ENCODE data around the gene WDR49.

Gene WDR49

GRCh38 chr3:167611718-167612117 lies 42.0 kb downstream of the WDR49 start:
- no peak for DNase-seq

GRCh38 chr3:167609156-167609555 lies 44.6 kb downstream of the WDR49 start:
- DNase-seq: no peak

- DNase-seq: no peak
Measured at GRCh38 chr3:167606836-167607235, 46.9 kb downstream of the WDR49 start.

- no peak for DNase-seq
Measured at GRCh38 chr3:167605871-167606270, 47.9 kb downstream of the WDR49 start.

GRCh38 chr3:167602041-167602440 lies 51.7 kb downstream of the WDR49 start:
- no peak for DNase-seq

- no peak for DNase-seq
Measured at GRCh38 chr3:167587651-167588050, 66.1 kb downstream of the WDR49 start.

- DNase-seq: no peak
Measured at GRCh38 chr3:167575000-167575600, 78.6 kb downstream of the WDR49 start.

GRCh38 chr3:167572991-167573390 lies 80.8 kb downstream of the WDR49 start:
- DNase-seq: no peak

GRCh38 chr3:167568634-167569033 lies 85.1 kb downstream of the WDR49 start:
- no peak for DNase-seq

GRCh38 chr3:167565489-167565888 lies 88.3 kb downstream of the WDR49 start:
- DNase-seq: no peak

- no peak for DNase-seq
Measured at GRCh38 chr3:167564612-167565011, 89.1 kb downstream of the WDR49 start.

- no peak for DNase-seq
Measured at GRCh38 chr3:167559924-167560323, 93.8 kb downstream of the WDR49 start.

- no peak for DNase-seq
Measured at GRCh38 chr3:167554898-167555297, 98.8 kb downstream of the WDR49 start.

- DNase-seq: no peak
Measured at GRCh38 chr3:167538081-167538480, 115.7 kb downstream of the WDR49 start.

GRCh38 chr3:167521006-167521355 lies 132.8 kb downstream of the WDR49 start:
- DNase-seq: no peak

- DNase-seq: no peak
Measured at GRCh38 chr3:167520266-167521005, 133.3 kb downstream of the WDR49 start.

GRCh38 chr3:167507954-167508353 lies 145.8 kb downstream of the WDR49 start:
- DNase-seq: no peak

GRCh38 chr3:167502401-167502800 lies 151.3 kb downstream of the WDR49 start:
- DNase-seq: no peak

- DNase-seq: no peak
Measured at GRCh38 chr3:167501941-167502340, 151.8 kb downstream of the WDR49 start.

GRCh38 chr3:167497903-167498302 lies 155.8 kb downstream of the WDR49 start:
- no peak for DNase-seq

GRCh38 chr3:167493244-167493643 lies 160.5 kb downstream of the WDR49 start:
- no peak for DNase-seq

- DNase-seq: no peak
Measured at GRCh38 chr3:167491621-167492020, 162.1 kb downstream of the WDR49 start.

GRCh38 chr3:167489571-167489970 lies 164.2 kb downstream of the WDR49 start:
- DNase-seq: no peak

- DNase-seq: no peak
Measured at GRCh38 chr3:167487556-167487955, 166.2 kb downstream of the WDR49 start.

GRCh38 chr3:167484551-167484950 lies 169.2 kb downstream of the WDR49 start:
- DNase-seq: no peak
